GM10248 (cell line): Measurements from ENCODE around the gene TTC1.

Experiments used
- CTCF ChIA-PET: fragments of 300-600 bp; sonication (Branson Sonifier 250); formaldehyde crosslinking; extraction: SDS; loops from one replicate; lab custom pipeline; 2021; ENCODE audit warnings: antibody characterized with exemption; lab: Yijun Ruan, JAX
- POLR2A ChIA-PET: fragments of 350-650 bp; sonication (Branson Sonifier 250); formaldehyde crosslinking; extraction: SDS; loops from one replicate; lab custom pipeline; 2020; ENCODE audit warnings: antibody characterized with exemption; lab: Yijun Ruan, JAX
- DNase-seq: peaks from one replicate; pipeline ENCODE4 v3.0.0; 2012; ENCODE audit errors: extremely low spot score
- CTCF ChIP-seq: IDR thresholded peaks from 2 replicates; pipeline ENCODE4 v1.5.1; 2012; ENCODE audit warnings: mild to moderate bottlenecking, low read depth; ENCODE audit errors: extremely low read depth, missing control alignments, control extremely low read depth

TTC1 gene

DNA sequence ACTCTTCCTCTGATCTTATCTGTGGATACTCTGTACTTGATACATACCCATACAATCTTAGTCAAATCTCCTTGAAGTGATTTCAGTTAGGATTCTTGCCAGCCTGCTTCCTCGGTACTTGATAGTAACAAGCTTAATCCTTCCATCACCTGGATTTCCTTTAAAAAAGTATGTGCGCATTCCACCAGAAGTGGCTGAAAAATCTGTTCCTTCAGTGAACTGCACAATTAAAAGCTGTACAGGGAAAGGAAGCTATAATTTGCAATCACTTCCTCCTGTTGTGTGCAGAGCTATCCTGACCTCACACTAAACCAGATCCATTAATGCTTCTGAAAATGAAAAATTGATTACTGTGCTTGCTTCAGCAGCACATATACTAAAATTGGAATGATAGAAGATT, 63.0 kb downstream of the TTC1 start:
- POLR2A ChIA-PET: interaction anchor here (0.7 kb wide), 1 partner anchor 9 kb away, joined by 3 read pairs; no protein-coding TSS in a partner anchor
- CTCF ChIA-PET: interaction anchor here (0.8 to 2.0 kb wide), 7 partner anchors 9 to 50 kb away, joined by 3 to 8 read pairs (median 3); no protein-coding TSS in a partner anchor
- DNase-seq: no peak
- TF ChIP-seq CTCF: no peak

DNA sequence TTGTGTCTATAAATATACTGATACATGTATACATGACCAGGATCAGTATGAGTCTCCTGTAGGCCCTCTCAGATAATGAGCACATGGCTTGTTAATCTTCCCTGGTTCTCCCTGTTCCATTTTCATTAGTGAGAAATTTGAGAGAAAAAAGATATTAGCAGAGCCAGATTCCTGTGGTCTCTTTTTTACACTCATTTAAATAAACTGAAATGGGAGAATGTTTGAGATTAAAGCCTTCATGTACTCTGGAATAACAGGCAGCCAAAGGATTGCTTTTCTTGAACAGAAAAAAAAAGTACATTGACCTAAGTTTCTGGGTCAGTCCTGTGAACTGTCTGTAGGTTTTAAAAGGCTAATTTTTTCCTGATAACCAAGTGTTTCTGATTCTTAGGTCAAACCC, 66.1 kb downstream of the TTC1 start:
- no peak for DNase-seq
- ChIA-PET POLR2A (no interaction called here), CTCF (no interaction called here)
- TF ChIP-seq CTCF: no peak

GRCh38 chr5:160076997-160077396, 68.1 kb downstream of the TTC1 start:
- ChIA-PET POLR2A (no interaction called here), CTCF (interaction anchor here (1.8 kb wide), 1 partner anchor 56 kb away, joined by 4 read pairs; no protein-coding TSS in a partner anchor)
- no peak for TF ChIP-seq CTCF
- DNase-seq: no peak

GRCh38 chr5:160079753-160080152, 70.8 kb downstream of the TTC1 start:
- no peak for DNase-seq
- no peak for TF ChIP-seq CTCF
- ChIA-PET CTCF (interaction anchor here (0.6 to 2.8 kb wide), 9 partner anchors 9 to 266 kb away, joined by 3 to 21 read pairs (median 5); no protein-coding TSS in a partner anchor), POLR2A (no interaction called here)

- no peak for DNase-seq
- CTCF ChIA-PET: interaction anchor here (0.6 to 2.8 kb wide), 24 partner anchors 9 to 318 kb away, joined by 3 to 21 read pairs (median 4); partner anchors contain the start of gene FAM200C
- POLR2A ChIA-PET: no interaction called here
- TF ChIP-seq CTCF: no peak
Observed at GRCh38 chr5:160081495-160081894, 72.6 kb downstream of the TTC1 start.

DNA sequence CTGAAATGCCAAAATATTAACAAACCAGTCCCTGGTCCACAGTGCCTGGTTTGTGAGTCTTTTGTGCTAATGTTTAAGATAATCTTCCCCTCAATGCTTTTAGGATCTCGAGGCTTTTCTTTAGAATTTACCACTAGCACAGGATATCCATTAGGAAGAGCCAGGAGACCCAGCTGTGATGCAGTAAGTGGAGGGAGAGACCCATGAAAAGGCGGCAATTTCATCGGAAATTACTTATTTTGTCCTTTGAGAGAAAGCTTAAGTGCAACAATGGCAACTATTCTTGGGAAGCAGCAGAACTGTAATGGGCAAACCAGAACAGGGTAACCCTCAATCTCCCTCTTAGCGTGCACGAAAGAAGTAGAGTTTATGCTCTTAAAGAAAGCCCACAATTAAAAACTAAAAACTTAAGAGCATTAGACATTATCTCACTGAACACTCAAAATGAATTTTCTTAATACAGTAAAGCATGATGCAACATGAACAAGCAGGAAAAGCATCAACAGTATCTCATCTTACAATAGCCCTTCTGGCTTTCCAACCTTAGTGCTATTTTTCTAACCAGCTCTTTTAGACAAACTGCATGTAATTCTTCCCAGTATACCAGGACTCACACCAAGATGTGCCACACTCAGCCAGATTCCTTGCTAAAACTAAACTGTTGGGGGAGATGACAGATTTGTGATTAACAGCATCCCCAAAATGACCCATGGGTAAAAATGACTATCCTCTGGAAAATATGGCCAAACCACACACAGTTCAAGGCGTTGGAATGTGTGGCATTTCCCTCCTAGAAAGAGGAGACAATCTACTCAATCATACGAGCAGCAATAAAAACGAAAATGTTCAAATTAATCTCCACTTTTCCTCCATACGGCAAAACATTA, 73.9 kb downstream of the TTC1 start:
- POLR2A ChIA-PET: no interaction called here
- DNase-seq: no peak
- TF ChIP-seq CTCF: no peak
- CTCF ChIA-PET: interaction anchor here (0.6 to 2.7 kb wide), 5 partner anchors 10 to 262 kb away, joined by 3 to 14 read pairs (median 4); no protein-coding TSS in a partner anchor
